PFSK-1 (cell line): Measurements from ENCODE around the gene FBXL13.

ENCODE experiments used
- FOXP2 ChIP-seq: optimal IDR thresholded peaks from 2 replicates; pipeline ENCODE3; 2011; ENCODE audit warnings: borderline replicate concordance, control low read depth, inconsistent platforms; ENCODE audit not compliant: insufficient read depth; ENCODE audit errors: extremely low read length, extremely low read depth
- POLR2AphosphoS5 ChIP-seq: IDR thresholded peaks from 2 replicates; pipeline ENCODE4 v1.6.1; 2012; ENCODE audit warnings: low read depth, mild to moderate bottlenecking, control low read depth, low read length, moderate library complexity
- SIN3A ChIP-seq: IDR thresholded peaks from 2 replicates; pipeline ENCODE4 v1.6.1; 2012; ENCODE audit warnings: mild to moderate bottlenecking, low read length, moderate library complexity, borderline replicate concordance; ENCODE audit not compliant: insufficient read depth
- TAF1 ChIP-seq: IDR thresholded peaks from 2 replicates; pipeline ENCODE4 v1.6.1; 2012; ENCODE audit warnings: low read length, control low read depth, borderline replicate concordance; ENCODE audit not compliant: insufficient read depth
- TF ChIP-seq, protein P1 (sequence below), 2 experiments: IDR thresholded peaks; 2 replicates each; pipeline versions ENCODE4 v1.6.1 to v1.8.0; 2011 to 2012; ENCODE audit warnings: low read depth in 2 of 2, low read length in 2 of 2, control low read depth in 1 of 2, inconsistent platforms in 1 of 2, mild to moderate bottlenecking in 1 of 2, moderate library complexity in 1 of 2; ENCODE audit not compliant: insufficient read depth in 1 of 2

FBXL13 gene

DNA sequence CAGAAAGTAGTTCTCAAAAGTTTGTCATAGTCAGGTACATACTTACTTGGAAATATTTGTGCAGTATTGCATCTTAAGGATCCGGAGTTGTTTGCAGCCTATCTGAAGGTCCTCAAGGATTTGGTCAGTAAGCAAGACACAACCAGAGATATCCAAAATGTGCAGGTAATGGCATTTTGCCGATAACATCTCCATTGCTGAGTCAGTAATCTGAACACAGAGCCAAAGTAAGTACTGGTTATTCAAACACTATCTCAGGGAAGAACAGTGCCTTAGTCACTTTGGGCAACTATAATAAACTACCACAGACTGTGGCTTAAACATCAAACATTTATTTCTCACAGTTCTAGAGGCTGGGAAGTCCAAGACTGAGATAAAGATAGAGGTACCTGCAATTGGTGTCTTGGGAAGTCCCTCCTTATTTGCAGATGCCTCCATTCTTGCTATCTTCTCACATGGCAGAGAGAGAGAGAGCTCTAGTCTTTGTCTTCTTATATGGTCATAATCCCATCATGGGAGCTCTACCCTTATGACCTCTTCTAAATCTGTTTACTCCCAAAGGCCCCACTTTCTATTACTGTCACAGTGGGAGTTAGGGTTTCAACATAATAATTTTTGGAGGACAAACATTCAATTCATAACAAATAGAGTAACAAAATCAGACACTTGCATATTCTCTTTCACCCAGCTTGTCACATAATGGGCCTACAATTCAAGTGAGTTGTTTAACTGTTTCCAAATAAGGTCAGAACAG lies 252.4 kb downstream of the FBXL13 start:
- TF ChIP-seq FOXP2 (no peak), TAF1 (no peak), SIN3A (no peak), POLR2AphosphoS5 (no peak)
- TF ChIP-seq, protein P1, sequence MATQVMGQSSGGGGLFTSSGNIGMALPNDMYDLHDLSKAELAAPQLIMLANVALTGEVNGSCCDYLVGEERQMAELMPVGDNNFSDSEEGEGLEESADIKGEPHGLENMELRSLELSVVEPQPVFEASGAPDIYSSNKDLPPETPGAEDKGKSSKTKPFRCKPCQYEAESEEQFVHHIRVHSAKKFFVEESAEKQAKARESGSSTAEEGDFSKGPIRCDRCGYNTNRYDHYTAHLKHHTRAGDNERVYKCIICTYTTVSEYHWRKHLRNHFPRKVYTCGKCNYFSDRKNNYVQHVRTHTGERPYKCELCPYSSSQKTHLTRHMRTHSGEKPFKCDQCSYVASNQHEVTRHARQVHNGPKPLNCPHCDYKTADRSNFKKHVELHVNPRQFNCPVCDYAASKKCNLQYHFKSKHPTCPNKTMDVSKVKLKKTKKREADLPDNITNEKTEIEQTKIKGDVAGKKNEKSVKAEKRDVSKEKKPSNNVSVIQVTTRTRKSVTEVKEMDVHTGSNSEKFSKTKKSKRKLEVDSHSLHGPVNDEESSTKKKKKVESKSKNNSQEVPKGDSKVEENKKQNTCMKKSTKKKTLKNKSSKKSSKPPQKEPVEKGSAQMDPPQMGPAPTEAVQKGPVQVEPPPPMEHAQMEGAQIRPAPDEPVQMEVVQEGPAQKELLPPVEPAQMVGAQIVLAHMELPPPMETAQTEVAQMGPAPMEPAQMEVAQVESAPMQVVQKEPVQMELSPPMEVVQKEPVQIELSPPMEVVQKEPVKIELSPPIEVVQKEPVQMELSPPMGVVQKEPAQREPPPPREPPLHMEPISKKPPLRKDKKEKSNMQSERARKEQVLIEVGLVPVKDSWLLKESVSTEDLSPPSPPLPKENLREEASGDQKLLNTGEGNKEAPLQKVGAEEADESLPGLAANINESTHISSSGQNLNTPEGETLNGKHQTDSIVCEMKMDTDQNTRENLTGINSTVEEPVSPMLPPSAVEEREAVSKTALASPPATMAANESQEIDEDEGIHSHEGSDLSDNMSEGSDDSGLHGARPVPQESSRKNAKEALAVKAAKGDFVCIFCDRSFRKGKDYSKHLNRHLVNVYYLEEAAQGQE (IDR thresholded peaks at IDR 0.05; ENCODE audit: insufficient read depth in 1 of 2, low read depth in 2 of 2, low read length in 2 of 2) = no peak

DNA sequence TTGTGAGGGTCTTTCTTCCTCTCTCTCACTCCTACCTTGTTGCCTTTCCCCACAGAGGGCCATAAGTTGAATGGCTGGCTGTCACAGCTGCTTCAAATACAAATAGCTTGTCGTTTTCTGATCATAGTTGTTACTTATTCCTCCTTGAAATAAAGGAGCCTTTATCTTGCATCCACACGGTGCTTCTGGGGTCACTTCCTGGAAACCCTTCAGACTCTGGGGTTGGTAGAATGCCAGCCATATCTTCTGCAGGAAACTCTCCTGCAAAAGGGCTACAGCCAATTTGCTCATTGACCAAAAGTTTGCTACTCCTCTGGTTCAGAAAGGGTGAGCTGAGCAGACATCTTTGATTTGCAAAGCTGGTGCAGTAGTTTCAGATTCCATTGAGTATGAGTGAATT lies 255.4 kb downstream of the FBXL13 start:
- TF ChIP-seq FOXP2 (no peak), POLR2AphosphoS5 (no peak), TAF1 (no peak), SIN3A (no peak)
- TF ChIP-seq, protein P1 (IDR thresholded peaks at IDR 0.05; ENCODE audit: insufficient read depth in 1 of 2, low read depth in 2 of 2, low read length in 2 of 2) = no peak

DNA sequence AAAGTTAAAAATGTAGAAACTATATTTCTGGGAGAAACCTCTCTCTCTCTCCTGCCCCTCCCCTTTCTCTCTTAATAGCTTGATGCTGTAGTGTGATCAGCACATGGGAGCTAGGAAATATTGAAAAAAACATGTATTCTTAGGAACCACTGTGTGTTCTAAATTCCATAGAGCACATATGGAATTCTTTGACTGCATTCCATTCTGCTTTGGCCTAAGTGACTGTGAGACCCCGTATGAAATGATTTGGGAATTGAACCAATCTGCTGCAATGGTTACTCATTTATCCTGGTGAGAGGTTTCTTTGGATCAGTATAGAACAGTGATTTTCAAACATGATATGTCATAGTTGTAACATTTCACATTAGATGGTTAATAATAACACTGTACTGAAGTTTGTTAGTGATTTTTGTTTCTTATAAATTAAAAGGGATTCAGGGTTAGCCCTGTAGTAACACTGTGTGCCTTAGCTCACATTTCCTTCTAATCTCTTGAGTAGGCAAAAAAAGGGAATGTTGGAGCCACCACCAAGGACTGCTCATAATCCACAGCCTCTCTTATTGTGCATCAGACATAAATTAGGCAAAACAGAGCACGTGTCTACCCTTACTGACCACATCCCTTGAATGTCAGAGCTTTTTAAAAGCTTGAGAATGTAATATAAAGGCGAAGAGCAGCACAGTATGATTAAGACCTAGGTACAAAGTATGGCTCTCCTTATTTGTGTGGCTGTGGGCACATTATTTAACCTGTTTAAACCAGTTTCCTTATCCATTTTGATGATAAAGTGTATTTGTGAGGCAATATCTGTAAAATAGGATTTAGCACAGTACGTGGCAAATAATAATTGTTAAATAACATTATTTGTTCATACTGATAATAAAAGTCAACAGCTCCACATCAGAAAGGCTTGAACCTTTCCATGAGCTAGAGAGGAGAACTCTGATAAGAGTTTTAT lies 256.7 kb downstream of the FBXL13 start:
- TF ChIP-seq, protein P1 (IDR thresholded peaks at IDR 0.05; ENCODE audit: insufficient read depth in 1 of 2, low read depth in 2 of 2, low read length in 2 of 2) = no peak
- TF ChIP-seq SIN3A (no peak), POLR2AphosphoS5 (no peak), TAF1 (no peak), FOXP2 (no peak)

DNA sequence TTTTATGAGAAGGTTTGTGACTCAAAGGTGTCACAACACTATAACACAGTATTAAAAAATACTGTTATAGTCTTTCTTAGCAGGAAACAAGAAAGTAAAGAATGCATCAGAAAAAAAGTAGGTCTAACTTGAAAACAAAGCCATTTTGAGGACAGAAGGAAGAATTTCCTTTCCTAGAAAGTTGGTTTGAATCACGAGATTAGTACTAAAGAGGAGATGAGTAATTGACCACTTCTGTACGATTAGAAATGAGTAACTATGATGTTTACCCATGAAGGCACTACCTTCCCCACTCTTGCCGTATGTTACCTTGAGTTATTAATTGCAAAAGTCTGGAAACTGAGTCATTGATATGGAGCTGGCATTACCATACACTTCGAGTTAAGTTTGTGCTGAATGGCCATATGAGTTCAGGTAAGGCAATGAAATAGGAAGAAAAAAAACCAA lies 260.5 kb downstream of the FBXL13 start:
- TF ChIP-seq TAF1 (no peak), FOXP2 (no peak)

DNA sequence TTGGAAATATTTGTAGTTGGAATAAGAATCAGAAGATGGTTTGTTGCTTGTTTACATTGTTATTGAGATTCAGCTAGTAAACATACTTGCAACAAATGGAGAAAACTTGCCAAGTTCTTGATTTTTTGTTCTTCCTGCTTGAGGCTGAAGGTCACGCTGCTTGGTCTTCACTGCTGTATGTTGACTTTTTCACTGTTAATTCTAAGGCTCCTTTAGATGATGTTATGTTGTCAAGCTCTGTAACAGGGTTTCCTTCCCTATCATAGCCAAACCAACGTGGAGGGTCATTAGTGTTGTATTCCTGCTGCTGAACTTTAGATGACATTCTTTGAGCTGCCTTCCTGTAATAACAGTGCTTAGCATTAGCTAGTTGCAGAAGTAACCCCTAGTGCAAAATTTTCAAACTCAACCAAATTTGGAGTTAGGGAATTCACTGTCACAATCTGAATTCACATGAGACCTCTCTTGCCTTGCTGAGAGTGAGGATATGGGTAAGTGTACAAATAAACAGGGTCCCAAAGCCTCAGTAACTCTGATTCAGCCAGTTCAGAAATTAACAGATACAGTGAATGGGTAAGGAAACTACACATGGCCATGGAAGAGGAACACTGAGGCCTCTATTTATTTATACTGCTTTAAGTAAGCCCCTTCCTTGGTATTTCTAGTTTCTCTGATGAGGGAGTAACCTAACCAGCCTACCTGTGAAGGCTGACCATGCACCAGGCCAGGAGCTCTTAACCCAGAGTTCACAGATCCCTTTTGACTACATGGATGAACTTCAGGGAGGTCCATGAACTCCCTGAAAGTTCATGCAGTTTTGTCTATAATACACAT lies 261.2 kb downstream of the FBXL13 start:
- TF ChIP-seq POLR2AphosphoS5 (no peak), TAF1 (no peak), SIN3A (no peak), FOXP2 (no peak)
- TF ChIP-seq, protein P1 (IDR thresholded peaks at IDR 0.05; ENCODE audit: insufficient read depth in 1 of 2, low read depth in 2 of 2, low read length in 2 of 2) = no peak
